ENCODE measurements around the gene CEBPZ. TPM values are rescaled to one million over a fixed set of nuclear protein-coding genes. Genes with fewer than 3 reads are reported as not detected.
A peak's percentile ranks its signal among the peaks of the same experiment; 100 is the strongest.

The CEBPZ gene
- total and polyA plus RNA-seq, 10 of the 15 experiments (the other 5 are each of a cell fraction or from before 2014, with no cell fraction given) = 29.4 to 89.2 (median 49.5) TPM

DNA sequence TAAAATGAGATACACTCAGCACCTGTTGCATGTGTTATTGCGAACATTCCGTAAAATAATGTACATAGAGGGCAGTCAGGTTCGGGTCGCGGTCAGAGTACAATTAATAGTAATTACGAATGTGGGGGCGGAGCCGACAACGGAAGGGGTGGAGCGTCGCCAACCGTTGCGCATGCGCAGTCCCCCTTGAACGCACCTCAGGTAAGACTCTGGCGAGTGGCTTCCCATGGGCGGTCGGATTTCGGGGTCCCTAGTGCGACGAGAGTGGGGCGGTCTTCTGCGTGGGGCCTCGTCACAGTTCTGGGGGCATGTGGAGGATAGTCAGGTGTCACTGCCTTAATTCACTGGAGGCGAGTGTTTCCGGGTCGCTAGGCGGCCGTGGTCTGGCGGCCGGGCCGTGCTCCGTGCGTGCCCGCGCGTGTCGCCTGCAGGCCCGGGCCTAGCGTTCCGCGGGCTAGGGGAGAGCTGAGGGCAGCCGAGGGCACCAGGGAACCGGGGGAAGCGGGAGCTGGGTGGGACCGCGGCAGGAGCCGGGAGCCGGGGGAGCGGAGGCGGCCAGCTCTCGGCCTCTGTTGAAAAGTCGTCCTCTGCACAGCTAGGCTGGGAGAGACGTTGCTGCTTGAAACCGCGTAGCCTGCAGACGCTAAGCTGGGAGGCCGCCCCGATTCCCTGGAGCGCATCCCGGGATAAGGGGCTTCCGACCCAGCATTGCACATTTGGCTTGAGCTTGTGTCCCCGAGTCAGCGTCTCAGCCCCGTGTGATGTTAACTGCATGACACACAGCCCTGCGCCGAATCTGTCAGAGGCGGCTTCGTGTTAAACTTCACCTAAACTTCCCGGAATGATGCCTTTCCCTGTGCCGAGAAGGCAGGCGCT is 34.8 kb downstream of the CEBPZ start, which contains the start of gene CEBPZOS (continued):
- TF ChIP-seq RB1 (IDR thresholded peaks at IDR 0.05; ENCODE audit: borderline replicate concordance) (no peak), ASH2L (IDR thresholded peaks at IDR 0.05; ENCODE audit: borderline replicate concordance, low read depth) (no peak), IRF3 (IDR thresholded peaks at IDR 0.05) (no peak), IKZF2 (IDR thresholded peaks at IDR 0.05) (peak; percentile 29 to 30; a peak in 1 of 4 replicates), HDGF (IDR thresholded peaks at IDR 0.05) (no peak), TAF1 (IDR thresholded peaks at IDR 0.05; ENCODE audit: borderline replicate concordance, low read depth, low read length) (peak; percentile 50; the same call in 1 of the 2 replicates), MXI1 (IDR thresholded peaks at IDR 0.05; ENCODE audit: low read depth, low read length) (no peak; the same call in 1 of the 2 replicates), EZH2 (IDR thresholded peaks at IDR 0.05; ENCODE audit: borderline replicate concordance, control insufficient read depth, low read depth, low read length) (no peak), FOXK2 (IDR thresholded peaks at IDR 0.05) (no peak), ETV6 (conservative IDR thresholded peaks at IDR 0.05 in 1 of 2, IDR thresholded peaks at IDR 0.05 in 1 of 2; ENCODE audit: borderline replicate concordance in 1 of 2, low read depth in 1 of 2) (no peak), GATAD2B (conservative IDR thresholded peaks at IDR 0.05; ENCODE audit: low read depth) (peak; percentile 71), TCF12 (IDR thresholded peaks at IDR 0.05; ENCODE audit: low read depth, low read length) (no peak), SUPT20H (IDR thresholded peaks at IDR 0.05; ENCODE audit: borderline replicate concordance, control insufficient read depth, low read depth, low read length) (no peak), IRF4 (IDR thresholded peaks at IDR 0.05; ENCODE audit: low read depth, low read length) (no peak), PAX5 (IDR thresholded peaks at IDR 0.05; ENCODE audit: borderline replicate concordance, low read depth, low read length) (peak; percentile 8; the same call in 1 of the 2 replicates), KDM1A (IDR thresholded peaks at IDR 0.05; ENCODE audit: borderline replicate concordance) (no peak), NFYA (IDR thresholded peaks at IDR 0.05; ENCODE audit: borderline replicate concordance, low read depth, low read length) (no peak), NFXL1 (IDR thresholded peaks at IDR 0.05; ENCODE audit: borderline replicate concordance) (no peak), SPI1 (IDR thresholded peaks at IDR 0.05; ENCODE audit: borderline replicate concordance, insufficient read depth, low read depth, low read length) (no peak), ZNF24 (IDR thresholded peaks at IDR 0.05) (no peak), NFYB (IDR thresholded peaks at IDR 0.05; ENCODE audit: insufficient read depth, low read depth, low read length) (no peak), POU2F2 (IDR thresholded peaks at IDR 0.05; ENCODE audit: borderline replicate concordance, low read depth, low read length) (no peak), LARP7 (IDR thresholded peaks at IDR 0.05) (peak; percentile 81), FOXM1 (IDR thresholded peaks at IDR 0.05; ENCODE audit: low read depth, low read length) (no peak)
- TF ChIP-seq, protein P1, sequence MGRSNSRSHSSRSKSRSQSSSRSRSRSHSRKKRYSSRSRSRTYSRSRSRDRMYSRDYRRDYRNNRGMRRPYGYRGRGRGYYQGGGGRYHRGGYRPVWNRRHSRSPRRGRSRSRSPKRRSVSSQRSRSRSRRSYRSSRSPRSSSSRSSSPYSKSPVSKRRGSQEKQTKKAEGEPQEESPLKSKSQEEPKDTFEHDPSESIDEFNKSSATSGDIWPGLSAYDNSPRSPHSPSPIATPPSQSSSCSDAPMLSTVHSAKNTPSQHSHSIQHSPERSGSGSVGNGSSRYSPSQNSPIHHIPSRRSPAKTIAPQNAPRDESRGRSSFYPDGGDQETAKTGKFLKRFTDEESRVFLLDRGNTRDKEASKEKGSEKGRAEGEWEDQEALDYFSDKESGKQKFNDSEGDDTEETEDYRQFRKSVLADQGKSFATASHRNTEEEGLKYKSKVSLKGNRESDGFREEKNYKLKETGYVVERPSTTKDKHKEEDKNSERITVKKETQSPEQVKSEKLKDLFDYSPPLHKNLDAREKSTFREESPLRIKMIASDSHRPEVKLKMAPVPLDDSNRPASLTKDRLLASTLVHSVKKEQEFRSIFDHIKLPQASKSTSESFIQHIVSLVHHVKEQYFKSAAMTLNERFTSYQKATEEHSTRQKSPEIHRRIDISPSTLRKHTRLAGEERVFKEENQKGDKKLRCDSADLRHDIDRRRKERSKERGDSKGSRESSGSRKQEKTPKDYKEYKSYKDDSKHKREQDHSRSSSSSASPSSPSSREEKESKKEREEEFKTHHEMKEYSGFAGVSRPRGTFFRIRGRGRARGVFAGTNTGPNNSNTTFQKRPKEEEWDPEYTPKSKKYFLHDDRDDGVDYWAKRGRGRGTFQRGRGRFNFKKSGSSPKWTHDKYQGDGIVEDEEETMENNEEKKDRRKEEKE (IDR thresholded peaks at IDR 0.05) = no peak
- TF ChIP-seq, protein P2, sequence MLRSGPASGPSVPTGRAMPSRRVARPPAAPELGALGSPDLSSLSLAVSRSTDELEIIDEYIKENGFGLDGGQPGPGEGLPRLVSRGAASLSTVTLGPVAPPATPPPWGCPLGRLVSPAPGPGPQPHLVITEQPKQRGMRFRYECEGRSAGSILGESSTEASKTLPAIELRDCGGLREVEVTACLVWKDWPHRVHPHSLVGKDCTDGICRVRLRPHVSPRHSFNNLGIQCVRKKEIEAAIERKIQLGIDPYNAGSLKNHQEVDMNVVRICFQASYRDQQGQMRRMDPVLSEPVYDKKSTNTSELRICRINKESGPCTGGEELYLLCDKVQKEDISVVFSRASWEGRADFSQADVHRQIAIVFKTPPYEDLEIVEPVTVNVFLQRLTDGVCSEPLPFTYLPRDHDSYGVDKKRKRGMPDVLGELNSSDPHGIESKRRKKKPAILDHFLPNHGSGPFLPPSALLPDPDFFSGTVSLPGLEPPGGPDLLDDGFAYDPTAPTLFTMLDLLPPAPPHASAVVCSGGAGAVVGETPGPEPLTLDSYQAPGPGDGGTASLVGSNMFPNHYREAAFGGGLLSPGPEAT (IDR thresholded peaks at IDR 0.05; ENCODE audit: low read depth) = no peak
